Muscle layer of duodenum (tissue), 2 donors: ENCODE measurements around the gene DHRS4.
"Not testable (repeated sequence)": the region's sequence is repeated elsewhere in the genome, so short reads cannot be mapped to it uniquely, and the experiment has no call there.

ENCODE experiments used
- H3K27ac ChIP-seq: one replicate; pipeline ENCODE4 v1.7.0; 2013; ENCODE audit warnings: mild to moderate bottlenecking, low read length
- H3K27me3 ChIP-seq: one replicate; pipeline ENCODE4 v1.7.0; 2013; ENCODE audit warnings: low read depth, mild to moderate bottlenecking, control low read depth, low read length
- H3K36me3 ChIP-seq, 2 donors: one replicate each; pipeline ENCODE4 v1.7.0; 2013; ENCODE audit warnings: low read length in 2 of 2, control low read depth in 1 of 2, mild to moderate bottlenecking in 1 of 2; ENCODE audit not compliant: insufficient read depth in 2 of 2, control insufficient read depth in 1 of 2
- H3K4me1 ChIP-seq, 2 donors: one replicate each; pipeline ENCODE4 v1.7.0; 2013; ENCODE audit warnings: low read length in 2 of 2, mild to moderate bottlenecking in 2 of 2, control low read depth in 1 of 2, moderate library complexity in 1 of 2; ENCODE audit not compliant: insufficient read depth in 2 of 2, control insufficient read depth in 1 of 2
- H3K4me3 ChIP-seq, 2 donors: one replicate each; pipeline ENCODE4 v1.7.0; 2013; ENCODE audit warnings: low read length in 2 of 2, low read depth in 1 of 2, mild to moderate bottlenecking in 1 of 2
- H3K9me3 ChIP-seq, 2 donors: one replicate each; pipeline ENCODE4 v1.7.0; 2013; ENCODE audit warnings: low read length in 2 of 2, control low read depth in 1 of 2, mild to moderate bottlenecking in 1 of 2; ENCODE audit not compliant: control insufficient read depth in 1 of 2
- donor health status: healthy.

The DHRS4 gene

GRCh38 chr14:24013654-24014514 is 60.3 kb downstream of the DHRS4 start:
- H3K27ac ChIP-seq = no peak overlapping the region

GRCh38 chr14:24015745-24016144 is 62.2 kb downstream of the DHRS4 start:
- H3K36me3 ChIP-seq, H3K27me3 ChIP-seq, H3K4me1 ChIP-seq, H3K4me3 ChIP-seq, H3K27ac ChIP-seq, H3K9me3 ChIP-seq: not testable (repeated sequence)

More at GRCh38 chr14:24013654-24014514, 60.3 kb downstream of the DHRS4 start:
- Histone ChIP-seq H3K36me3 (no peaks in the 10 kb centered on the region), H3K4me1 (peaks cover 0 to 4% of the 10 kb centered on the region in 2 donors), H3K27me3 (no peaks in the 10 kb centered on the region), H3K9me3 (no peaks in the 10 kb centered on the region), H3K4me3 (no peak overlapping the region)
